ENCODE data around the gene PLXNB2. TPM values are rescaled to one million over a fixed set of nuclear protein-coding genes. Genes with fewer than 3 reads are reported as not detected.

The PLXNB2 gene
- 100 to 1,000 TPM; 105 to 199 (median 155) TPM for total RNA-seq

- TF ChIP-seq CTCF (IDR thresholded peaks at IDR 0.05) (no peak), POLR2A (IDR thresholded peaks at IDR 0.05) (no peak)
- peak within 1 kb of the TSS; percentile 52 for H3K4me3 ChIP-seq (ENCODE audit: low read depth, poor library complexity, severe bottlenecking)
- peak in 1 of 2 donors; percentile 50 for DNase-seq (ENCODE audit: low spot score in 2 of 2)
- WGBS, 2 donors: 0% methylated on average over 26 to 47 of the region's 105 CpGs
- intact Hi-C loops (cut with DNase I; ENCODE audit: low total_unique reads): no loop called here
Measured at GRCh38 chr22:50306753-50307749, at the start of gene PLXNB2. TSS of gene PLXNB2 (minus strand) at chr22:50307646. CDS start at chr22:50290584, 17,062 bp downstream.

GRCh38 chr22:50357222-50357621 is 49.8 kb upstream of the PLXNB2 start:
- no peak for TF ChIP-seq POLR2A (IDR thresholded peaks at IDR 0.05)
- TF ChIP-seq CTCF (IDR thresholded peaks at IDR 0.05): no peak
- WGBS, 2 donors: 91 to 97% methylated on average over 1 of the region's 1 CpG
- intact Hi-C loops (cut with DNase I; ENCODE audit: low total_unique reads): no loop called here
- DNase-seq (ENCODE audit: low spot score in 2 of 2): no peak
- no peak overlapping the region for H3K4me3 ChIP-seq (ENCODE audit: low read depth, poor library complexity, severe bottlenecking)

- 88 to 93% methylated on average over 8 of the region's 8 CpGs for WGBS, 2 donors
- DNase-seq (ENCODE audit: low spot score in 2 of 2): no peak
- no peak for TF ChIP-seq CTCF (IDR thresholded peaks at IDR 0.05)
- TF ChIP-seq POLR2A (IDR thresholded peaks at IDR 0.05): no peak
- intact Hi-C loops (cut with DNase I; ENCODE audit: low total_unique reads): no loop called here
- no peak overlapping the region for H3K4me3 ChIP-seq (ENCODE audit: low read depth, poor library complexity, severe bottlenecking)
Measured at GRCh38 chr22:50356186-50356585, 48.7 kb upstream of the PLXNB2 start.

GRCh38 chr22:50348058-50348457 is 40.6 kb upstream of the PLXNB2 start:
- WGBS, 2 donors: 64 to 67% methylated on average over 2 of the region's 2 CpGs
- H3K4me3 ChIP-seq (ENCODE audit: low read depth, poor library complexity, severe bottlenecking): no peak overlapping the region
- DNase-seq (ENCODE audit: low spot score in 2 of 2): no peak
- TF ChIP-seq POLR2A (IDR thresholded peaks at IDR 0.05) (no peak), CTCF (IDR thresholded peaks at IDR 0.05) (no peak)
- intact Hi-C loops (cut with DNase I; ENCODE audit: low total_unique reads): no loop called here

GRCh38 chr22:50347157-50347556 is 39.7 kb upstream of the PLXNB2 start:
- no peak overlapping the region for H3K4me3 ChIP-seq (ENCODE audit: low read depth, poor library complexity, severe bottlenecking)
- DNase-seq (ENCODE audit: low spot score in 2 of 2): no peak
- TF ChIP-seq CTCF (IDR thresholded peaks at IDR 0.05): no peak
- no peak for TF ChIP-seq POLR2A (IDR thresholded peaks at IDR 0.05)
- WGBS, 2 donors: 81% methylated on average over 8 of the region's 8 CpGs
- intact Hi-C loops (cut with DNase I; ENCODE audit: low total_unique reads): no loop called here

All from lower leg skin (tissue), 4 donors.